HT1080 (cell line): ENCODE measurements around the gene CD300LG. TPM values are rescaled to one million over a fixed set of nuclear protein-coding genes. Genes with fewer than 3 reads are reported as not detected.
"Not testable (repeated sequence)": the region's sequence is repeated elsewhere in the genome, so short reads cannot be mapped to it uniquely, and the experiment has no call there.

Experiments
- DNase-seq: peaks from one replicate; pipeline ENCODE4 v3.0.0-alpha.2; 2015; ENCODE audit warnings: low read depth
- total RNA-seq: library from RNA; depleted of rRNA; stranded (reverse); fragments of >200 nt; shearing (Covaris generic); gene quantifications from 2 replicates; pipeline ENCODE4 v1.2.3, GENCODE V29; 2014

CD300LG gene
- total RNA-seq, 1 experiment from 2014 or later = not detected

DNA sequence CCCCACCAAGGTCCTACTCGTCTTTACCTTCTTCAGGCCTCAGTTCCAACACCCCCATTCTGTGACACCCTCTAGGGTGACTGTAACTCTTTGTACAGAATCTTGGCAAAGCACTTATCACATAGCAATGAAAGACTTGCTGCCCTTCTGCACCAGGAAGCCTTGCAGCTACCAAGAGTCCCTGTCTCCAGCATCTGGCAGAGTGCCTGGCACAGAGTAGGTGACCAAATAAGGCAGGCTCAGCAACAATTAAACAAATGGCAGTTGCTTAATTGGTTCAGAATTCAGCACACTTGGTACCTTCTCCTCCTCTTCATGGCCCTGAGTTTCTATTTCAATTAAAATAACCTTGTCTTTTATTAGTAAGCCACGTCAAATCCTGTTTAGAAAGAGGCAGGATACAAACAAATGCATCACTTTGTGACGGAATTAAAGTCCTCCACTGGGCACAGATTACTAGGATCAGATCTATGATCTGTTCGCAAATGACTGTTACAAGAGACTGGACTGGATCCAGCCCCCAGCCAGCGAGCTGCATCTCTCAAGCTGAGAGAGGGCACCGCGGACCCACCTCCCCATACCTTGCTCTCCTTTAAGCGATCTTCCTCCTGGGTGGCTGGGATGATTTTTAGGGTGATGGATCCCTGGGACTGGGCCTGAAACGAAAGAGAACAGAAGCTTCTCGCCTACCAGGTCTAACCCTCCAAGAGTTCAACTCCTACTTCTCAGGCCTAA is 23.5 kb upstream of the CD300LG start:
- DNase-seq = no peak

DNA sequence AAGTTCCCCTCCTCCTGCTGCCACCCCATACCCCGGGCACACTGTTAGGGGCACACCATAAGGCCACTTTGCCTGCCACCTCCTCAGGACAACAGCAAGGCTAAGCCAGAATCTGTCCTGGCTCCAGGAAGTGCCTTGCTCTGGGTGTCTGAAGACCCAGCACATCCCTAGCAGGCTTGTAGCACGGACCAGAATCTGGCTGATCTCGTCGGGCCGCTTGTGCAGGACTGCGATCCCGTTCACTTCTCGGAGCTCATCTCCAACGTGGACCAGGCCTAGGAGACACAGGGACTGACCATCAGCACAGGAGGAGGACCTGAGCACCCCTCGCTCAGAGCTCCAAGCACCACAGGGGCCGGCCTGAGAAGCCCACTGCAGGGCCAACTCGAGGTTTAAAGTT is 21.4 kb upstream of the CD300LG start:
- DNase-seq = no peak

DNA sequence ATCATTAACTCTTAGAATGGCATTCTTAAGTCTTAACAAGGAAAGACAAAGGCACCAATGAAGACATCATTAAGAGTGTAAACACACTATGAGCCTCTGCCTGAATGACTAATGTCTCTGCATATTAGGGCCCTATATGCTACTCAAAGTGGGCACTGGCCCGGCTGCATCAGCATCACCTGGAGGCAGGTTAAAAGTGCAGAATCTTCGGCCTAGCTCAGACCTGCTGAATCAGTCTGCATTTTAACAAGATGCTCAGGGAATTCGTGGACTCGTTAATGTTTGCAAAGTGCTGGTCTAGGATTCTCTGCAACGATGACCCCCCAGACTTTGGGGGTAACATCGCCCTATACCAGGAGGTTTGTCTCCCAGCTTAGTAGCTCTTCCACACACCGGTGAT is 20.8 kb upstream of the CD300LG start:
- DNase-seq = no peak

DNA sequence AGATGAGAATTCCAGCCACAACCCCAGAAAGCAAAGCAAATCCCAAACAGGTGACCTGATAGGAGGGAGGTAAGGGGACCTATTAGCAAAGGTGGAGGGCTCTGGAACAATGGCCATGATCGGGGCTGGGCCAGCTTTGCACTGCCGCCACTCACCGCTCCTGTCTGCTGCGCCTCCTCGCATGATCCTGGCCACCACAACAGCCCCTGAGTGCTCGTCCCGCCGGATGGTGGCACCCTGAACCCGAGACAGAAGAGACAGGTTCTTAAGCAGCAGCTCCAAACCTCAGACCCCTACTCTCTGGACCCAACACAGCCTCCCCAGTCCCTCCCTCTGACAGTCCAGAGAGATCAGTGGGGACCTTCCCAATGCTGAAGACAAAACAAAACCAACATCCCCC is 19.4 kb upstream of the CD300LG start:
- no peak for DNase-seq

DNA sequence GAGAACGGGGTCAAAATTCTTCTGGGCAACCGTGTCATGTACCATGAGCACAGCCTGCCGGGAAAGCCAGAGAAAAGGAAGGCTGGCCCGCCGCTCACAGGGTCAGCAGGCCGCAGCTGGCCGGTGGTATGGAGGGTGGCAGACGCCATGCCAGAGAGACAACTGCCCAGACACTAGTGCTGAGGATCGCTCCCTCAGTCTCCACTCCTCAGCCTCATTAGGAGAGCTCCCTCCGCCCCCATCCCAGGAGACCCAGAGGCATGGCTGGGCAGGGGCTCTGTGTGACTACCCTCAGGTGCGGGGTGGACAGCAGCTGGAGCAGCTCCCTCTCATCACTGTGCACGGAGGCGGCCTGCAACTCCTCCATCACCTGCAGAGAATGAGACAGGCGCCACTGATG is 17.2 kb upstream of the CD300LG start:
- DNase-seq = no peak

DNA sequence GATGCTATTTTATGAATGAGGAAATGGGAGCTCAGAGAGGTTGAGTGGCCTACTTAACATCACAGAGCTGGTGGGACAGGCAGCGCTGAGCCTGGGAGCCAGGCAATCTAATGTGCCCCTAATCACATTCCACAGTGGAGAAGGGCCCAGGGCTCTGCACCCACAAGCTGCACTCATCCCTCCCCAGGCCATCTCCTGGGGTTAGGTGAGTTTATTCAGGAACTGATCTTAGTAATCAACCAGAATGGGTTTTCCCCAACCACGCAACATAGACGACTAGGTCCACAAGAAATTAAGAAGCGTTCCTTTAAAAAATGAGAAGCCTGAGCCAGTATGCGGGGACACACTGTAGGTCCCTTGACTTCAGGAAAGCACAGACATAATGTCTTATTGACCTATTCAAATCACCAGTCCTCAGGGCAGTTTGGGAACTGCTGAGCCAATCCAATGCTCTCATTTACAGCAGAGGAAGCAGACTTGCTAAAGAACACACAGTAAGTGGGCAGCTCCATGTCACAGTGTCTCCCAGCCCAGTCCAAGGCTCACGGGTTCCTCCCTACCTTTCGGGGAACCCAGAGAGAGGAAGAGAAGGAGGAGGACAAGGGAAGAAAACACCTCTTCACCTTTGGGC is 16.4 kb upstream of the CD300LG start:
- no peak for DNase-seq

DNA sequence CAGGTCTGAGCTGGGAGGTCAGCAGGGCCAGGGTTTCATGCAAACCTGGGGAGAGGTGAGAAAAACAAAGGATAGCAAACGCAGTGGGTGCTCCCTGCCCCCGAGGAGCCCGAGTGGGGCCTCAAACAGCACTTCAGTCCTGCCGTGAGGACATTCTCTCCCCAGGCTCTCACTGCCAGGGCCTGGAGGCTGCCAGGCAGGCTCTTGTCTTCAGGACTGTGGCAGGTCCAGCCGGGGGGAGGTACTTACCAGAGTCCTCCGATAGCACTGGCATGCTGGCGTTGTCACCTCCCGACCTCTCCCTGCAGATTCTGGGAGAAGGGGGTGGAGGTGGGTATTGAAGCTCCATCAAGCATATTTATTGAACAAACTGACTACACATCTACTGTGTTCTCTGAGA is 15.3 kb upstream of the CD300LG start:
- no peak for DNase-seq

DNA sequence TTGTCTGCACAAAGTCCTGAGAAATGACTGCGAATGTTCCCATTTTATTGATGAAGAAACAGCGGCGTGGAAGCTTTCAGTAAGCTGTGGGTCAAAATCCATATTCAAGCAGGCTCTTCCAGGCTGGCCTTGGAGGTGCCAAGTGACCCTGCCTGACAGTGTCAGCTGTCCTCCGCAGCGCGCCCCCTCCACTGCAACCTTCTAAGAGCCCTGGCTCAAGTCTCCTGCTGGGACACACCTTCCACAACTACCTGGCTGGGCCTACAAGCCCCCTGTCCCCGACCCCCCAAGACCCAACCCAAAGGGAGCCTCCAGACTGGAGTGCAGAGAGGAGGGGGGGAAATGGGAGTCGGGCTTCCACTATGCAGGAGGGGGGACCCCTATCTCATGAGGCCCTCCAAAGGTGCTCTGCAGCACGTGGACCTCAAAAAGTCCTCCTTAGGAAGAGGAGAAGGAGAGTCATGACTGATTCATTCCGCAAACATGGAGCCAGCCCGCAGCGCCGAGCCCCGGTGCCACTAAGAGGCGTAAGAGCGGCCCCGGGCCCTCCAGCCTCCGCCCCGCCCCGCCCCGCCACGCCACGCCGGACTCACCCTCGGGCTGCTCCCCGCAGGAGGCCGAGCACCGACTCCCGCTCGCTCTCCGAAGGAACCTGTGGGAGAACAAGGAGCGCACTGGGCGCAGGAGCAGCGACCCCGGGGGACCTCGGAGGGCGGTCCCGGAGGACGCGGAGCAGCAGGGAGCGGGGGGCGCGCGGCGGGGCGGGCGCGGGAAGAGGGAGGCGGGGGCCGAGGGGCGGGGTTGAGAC is 14.6 kb upstream of the CD300LG start:
- peak; percentile 72 for DNase-seq

DNA sequence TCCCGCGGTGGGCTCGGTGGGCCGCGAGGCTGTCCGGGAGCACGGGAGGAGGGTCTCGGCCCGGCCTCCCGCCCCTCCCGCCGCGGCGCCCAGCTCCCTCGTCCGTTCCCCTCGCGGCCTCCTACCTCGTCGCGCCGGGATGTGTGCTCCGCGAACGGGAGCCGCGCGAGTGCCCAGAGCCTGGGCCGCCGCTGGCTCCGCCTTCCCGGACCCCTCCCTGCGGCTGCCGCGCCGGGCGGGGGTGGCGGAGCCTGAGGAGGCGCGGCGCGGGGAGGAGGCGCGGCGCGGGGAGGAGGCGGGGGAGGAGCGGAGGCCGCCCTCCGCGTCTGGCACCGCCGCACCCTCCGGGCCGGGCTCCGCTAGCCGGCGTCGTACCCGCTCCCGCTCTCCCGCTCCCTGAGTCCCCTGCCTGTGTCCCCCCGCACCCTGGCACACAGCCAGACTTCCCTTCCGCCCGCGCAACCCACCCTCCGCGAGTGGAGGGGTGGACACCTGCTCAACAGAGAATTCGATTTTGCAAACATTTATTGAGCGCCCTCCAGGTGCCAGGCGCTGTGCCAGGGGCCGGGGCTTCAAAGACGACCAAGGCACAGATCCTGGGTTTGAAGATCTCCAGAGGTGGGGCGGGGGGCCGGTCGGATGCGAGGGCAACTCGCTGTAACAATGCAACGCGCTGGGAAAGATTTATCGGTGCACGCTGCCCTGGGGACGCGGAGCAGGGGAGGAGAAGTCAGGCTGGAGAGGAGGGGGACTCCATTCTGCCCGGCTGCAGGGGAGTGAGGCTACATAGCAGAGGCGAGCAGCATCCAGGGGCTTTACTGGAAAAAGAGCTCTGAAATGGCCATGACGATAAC is 13.8 kb upstream of the CD300LG start, which contains the start of gene MPP3:
Gene MPP3 (minus strand): TSS at position 171 of the 854 bp plus-strand sequence. CDS start 1,240 bp downstream, outside the sequence.
- peak; percentile 51 for DNase-seq

DNA sequence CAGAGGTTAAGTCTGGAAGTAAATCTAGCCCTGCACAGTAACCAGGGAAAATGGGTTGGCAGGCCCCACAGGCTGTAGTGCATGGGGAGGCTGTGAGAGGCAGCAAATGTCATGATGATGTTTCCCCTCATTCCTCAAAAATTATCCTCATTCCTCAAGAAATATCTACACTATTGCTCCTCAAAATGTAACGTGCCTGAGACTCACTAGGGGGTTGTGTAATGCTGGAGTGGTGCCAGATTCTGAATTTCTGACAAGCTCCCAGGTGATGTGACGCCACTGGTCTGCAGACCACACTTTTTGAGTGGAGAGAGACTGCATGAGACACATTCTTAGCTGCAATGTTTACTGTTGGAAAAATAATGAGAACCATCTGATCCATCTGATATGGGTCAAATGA is 12.9 kb upstream of the CD300LG start:
- DNase-seq = no peak

DNA sequence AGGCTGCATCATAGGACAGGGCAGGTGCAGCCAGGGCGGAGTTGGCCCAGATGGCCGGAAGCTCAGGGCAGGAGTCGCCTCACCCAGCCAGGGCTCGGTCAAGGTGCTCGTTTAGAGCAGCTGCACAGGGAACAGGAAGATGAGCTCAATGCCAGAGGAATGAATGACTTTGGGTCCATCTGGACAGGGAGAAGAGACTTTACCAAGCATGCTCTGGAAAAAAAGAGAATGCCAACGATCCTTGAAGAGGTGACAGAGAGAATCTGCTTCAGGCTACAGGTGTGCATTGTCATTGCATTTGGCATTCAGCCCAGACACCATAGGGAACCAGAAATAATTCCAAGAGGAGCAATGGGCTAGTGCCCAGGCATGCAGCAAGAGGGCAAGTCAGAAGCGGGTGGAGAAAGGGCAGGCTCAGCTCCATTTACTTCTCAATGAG is 7.3 kb upstream of the CD300LG start:
- DNase-seq = peak; percentile 8

DNA sequence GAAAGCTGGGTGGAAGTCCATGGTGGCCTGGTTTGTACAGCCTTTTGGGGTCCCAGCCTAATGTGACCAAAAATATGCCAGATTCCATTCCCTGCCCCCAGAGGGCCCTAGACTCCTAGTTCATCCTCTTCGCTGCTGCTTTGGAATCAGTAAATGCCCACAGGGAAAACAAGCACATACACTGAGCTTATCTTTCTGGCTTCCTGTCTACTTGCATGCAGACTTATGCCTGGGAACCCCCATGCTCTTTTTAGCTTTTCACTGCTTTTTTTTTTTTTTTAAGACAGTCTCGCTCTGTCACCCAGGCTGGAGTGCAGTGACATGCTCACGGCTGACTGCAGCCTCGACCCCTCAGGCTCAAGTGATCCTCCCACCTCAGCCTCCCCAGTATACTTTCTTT is 6.2 kb upstream of the CD300LG start:
- peak; percentile 15 for DNase-seq

DNA sequence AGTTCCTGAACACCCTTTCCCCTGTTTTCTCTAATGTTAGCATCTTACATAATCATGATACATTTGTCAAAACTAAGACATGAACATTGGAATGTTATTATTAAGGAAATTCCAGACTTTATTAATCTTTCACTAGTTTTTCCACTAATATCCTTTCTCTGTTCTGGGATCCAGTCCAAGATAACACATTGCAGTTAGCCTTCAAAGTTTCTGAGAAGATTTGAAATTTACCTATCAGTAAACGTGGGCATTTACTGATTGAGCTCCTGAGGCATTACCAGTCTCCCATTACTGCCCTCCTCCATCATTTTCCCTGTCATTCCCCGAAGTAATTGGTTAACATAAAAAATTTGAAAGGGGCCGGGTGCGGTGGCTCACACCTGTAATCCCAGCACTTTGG is 5.7 kb upstream of the CD300LG start:
- no peak for DNase-seq

DNA sequence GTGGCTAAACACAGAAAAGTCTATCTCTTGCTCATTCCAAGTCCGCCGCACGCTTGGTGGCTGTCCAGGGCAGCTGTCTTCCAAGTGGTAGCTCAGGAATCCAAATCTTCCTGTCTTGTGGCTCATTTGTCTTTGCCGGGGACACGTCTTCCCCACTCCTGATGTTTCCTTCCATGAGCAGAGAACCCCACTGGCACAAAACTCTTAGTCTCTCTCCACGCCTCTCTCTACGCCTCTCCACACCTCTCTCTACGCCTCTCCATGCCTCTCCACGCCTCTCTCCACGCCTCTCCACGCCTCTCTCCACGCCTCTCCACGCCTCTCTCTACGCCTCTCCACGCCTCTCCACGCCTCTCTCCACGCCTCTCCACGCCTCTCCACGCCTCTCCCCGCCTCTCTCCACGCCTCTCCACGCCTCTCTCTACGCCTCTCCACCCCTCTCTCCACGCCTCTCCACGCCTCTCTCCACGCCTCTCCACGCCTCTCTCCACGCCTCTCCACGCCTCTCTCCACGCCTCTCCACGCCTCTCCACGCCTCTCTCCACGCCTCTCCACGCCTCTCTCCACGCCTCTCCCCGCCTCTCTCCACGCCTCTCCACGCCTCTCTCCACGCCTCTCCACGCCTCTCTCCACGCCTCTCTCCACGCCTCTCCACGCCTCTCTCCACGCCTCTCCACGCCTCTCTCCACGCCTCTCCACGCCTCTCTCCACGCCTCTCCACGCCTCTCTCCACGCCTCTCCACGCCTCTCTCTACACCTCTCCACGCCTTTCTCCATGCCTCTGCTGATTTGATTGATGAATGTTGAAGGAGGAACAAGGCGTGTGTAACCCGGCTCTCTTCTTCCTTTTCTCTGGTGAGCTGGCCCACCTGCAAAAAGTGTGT is 4.6 kb upstream of the CD300LG start:
- not testable (repeated sequence) for DNase-seq

DNA sequence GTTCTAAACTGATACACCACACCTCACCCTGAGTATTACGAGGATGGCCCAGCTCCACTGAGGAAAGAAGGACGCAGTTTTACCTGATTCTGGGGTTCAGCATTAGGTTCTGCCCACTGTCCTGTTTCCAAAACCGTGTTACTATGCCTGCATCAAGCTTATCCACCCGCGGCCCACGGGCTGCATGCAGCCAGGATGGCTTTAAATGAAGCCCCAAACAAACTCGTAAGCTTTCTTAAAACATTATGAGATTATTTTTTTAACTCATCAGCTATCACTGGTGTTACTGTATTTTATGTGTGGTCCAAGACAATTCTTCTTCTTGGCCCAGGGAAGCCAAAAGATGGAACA is 4.0 kb upstream of the CD300LG start:
- no peak for DNase-seq

DNA sequence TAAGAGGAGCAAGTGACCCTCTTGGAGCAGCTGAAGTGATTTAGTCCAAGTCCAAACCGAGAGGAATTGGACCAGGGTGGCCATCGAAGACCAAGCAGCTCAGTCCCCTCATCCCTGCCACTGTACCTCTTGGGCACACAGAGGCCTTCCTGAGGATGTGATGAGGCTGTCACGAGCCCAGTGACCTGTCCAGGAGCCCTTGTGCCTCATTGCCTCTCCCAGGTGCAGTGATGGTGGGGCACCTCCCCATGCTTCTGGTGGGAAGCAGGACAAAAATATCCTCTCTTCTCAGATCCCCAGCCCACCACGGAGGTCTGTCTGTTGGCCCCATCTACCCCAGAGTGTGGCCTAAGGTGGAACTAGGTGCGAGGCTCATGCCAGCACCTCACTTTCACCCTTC is 2.7 kb upstream of the CD300LG start:
- no peak for DNase-seq

DNA sequence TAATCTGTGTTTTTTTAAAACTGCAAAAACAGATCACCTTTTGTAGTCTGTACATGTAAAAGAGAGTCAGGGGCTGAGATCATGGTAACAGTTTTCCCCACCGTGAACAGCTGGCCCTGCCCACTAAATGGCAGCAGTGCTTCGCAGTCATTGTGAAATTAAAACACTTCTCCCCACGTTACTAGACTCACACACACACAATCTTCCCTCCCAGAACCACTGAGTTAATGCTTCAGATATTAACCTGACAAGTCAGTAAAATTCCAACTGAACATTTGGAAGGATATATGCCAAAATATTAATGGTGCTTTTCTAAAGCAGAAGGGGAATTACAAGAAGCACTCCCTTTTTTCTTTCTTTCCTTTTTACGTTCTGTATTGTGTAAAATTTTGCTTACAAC is 1.2 kb upstream of the CD300LG start:
- no peak for DNase-seq

DNA sequence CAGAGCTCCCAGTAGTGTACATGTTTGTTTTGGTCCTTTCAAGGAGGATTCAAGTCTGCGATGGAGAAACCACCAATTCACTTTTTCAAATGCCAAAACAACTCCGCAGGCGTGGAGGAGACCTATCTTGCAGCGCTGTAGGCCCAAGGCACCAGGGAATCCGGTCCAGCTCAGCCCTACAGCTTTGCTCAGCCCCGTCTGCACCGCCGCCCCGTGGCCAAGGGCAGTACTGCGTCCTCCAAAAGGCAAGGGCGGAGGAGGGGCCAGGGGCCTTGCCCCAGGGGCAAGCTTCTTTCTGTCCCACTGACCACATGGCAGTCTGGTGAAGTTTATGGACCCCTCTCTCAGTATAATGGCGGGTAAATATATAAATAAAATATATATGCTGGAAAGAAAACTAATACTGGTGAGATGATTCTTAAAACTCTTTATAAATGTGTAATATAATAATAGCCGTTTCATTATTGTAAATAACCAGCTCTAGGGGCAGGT is 709 bp upstream of the CD300LG start:
- DNase-seq = peak; percentile 56

DNA sequence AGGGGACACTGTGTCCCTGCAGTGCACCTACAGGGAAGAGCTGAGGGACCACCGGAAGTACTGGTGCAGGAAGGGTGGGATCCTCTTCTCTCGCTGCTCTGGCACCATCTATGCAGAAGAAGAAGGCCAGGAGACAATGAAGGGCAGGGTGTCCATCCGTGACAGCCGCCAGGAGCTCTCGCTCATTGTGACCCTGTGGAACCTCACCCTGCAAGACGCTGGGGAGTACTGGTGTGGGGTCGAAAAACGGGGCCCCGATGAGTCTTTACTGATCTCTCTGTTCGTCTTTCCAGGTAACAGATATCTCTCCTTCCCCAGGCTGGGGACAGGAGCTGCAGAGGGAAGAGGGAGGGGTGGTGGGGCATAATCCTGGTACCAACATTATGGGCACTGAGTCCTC is 1.6 kb downstream of the CD300LG start:
- DNase-seq = no peak

DNA sequence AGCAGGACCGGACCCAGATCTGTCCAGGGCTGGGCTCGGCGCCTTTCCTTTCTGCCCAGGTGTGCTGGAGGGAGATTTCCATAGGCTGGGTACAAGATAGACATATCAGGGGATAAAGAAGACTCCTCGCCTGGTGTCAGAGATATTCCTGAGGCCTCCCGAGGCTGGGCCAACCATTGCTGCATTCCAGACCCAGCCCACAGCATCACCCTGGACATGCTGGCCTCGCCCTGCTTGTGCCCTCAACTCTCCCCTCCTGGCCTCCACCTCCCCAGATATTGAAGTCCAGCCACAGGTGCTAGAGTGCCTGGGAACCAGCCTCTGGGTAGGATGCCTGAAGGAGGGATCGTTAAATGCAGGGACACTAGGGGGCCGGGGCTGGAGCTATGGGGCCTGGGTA is 2.1 kb downstream of the CD300LG start:
- DNase-seq = no peak
